ENCODE measurements around the gene TAPT1. TPM values are rescaled to one million over a fixed set of nuclear protein-coding genes. Genes with fewer than 3 reads are reported as not detected.

Gene TAPT1
- total RNA-seq, 1 experiment from 2014 or later, result 23.7 TPM

DNA sequence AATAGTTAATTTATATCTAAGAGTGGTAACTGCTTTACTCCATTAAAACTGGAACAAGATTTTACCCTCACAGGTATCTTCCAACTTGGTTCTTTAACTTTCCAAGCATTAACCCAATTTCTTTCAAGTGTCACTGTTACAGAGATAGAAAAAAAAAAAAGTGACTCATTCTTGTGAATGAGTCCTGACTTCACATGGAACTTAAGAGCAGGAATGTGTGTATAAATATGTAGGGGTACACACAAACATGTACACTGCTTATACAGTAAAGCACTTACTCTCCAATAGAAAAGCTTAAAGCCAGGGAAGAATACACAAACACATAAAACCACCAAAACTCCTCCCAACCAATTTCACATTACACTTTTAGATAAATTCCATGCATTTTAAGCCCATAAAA lies 38.8 kb downstream of the TAPT1 start:
- Histone ChIP-seq H3K27me3 (replicated peaks; ENCODE audit: control insufficient read depth, insufficient read depth, low read length) (no peaks in the 10 kb centered on the region), H3K4me3 (ENCODE audit: low read depth, low read length) (no peak overlapping the region), H3K36me3 (ENCODE audit: control insufficient read depth, insufficient read depth, low read length) (no peaks in the 10 kb centered on the region; the same call in 1 of the 2 replicates), H3K4me1 (no peaks in the 10 kb centered on the region), H3K9me3 (no peaks in the 10 kb centered on the region)
- BruUV-seq (replicated peaks), result no TSS peak
- ChIA-PET POLR2A (no interaction called here), CTCF (no interaction called here)
- TF ChIP-seq, protein P1, sequence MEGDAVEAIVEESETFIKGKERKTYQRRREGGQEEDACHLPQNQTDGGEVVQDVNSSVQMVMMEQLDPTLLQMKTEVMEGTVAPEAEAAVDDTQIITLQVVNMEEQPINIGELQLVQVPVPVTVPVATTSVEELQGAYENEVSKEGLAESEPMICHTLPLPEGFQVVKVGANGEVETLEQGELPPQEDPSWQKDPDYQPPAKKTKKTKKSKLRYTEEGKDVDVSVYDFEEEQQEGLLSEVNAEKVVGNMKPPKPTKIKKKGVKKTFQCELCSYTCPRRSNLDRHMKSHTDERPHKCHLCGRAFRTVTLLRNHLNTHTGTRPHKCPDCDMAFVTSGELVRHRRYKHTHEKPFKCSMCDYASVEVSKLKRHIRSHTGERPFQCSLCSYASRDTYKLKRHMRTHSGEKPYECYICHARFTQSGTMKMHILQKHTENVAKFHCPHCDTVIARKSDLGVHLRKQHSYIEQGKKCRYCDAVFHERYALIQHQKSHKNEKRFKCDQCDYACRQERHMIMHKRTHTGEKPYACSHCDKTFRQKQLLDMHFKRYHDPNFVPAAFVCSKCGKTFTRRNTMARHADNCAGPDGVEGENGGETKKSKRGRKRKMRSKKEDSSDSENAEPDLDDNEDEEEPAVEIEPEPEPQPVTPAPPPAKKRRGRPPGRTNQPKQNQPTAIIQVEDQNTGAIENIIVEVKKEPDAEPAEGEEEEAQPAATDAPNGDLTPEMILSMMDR (IDR thresholded peaks at IDR 0.05; ENCODE audit: insufficient read depth in 1 of 2, low read depth in 1 of 2, low read length in 1 of 2, severe bottlenecking in 1 of 2, unreplicated experiment in 1 of 2), result no peak
- Mint-ChIP-seq H3K27ac (ENCODE audit: unreplicated experiment) (no peak overlapping the region), H3K9me3 (ENCODE audit: unreplicated experiment) (no peaks in the 10 kb centered on the region), H3K27me3 (ENCODE audit: insufficient read depth, unreplicated experiment) (no peaks in the 10 kb centered on the region), H3K36me3 (ENCODE audit: insufficient read depth, unreplicated experiment) (peaks cover 11% of the 10 kb centered on the region), H3K4me3 (ENCODE audit: unreplicated experiment) (no peak overlapping the region), H3K4me1 (ENCODE audit: low read depth, unreplicated experiment) (no peaks in the 10 kb centered on the region)
- no peak for DNase-seq
- intact Hi-C loops (cut with micrococcal nuclease; ENCODE audit: unreplicated experiment), result no loop called here

DNA sequence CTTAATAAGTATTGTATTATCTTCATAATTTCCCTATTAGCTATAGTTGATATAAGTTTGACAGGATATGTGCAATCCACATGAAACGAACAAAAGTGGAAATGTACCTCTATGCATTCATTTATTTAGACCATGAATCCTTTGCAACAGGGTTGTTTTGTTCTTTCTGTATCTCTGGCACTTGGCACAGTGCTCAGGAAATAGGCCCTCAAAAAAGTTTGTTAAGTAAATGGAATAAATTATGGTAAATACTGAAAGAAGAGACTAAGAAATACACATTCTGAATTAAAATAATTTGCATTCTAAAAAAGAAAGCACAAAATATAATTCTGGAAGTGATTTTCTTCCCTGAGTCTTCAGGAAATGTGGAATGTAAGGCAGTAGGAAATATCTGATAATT lies 39.3 kb downstream of the TAPT1 start:
- no TSS peak for BruUV-seq (replicated peaks)
- intact Hi-C loops (cut with micrococcal nuclease; ENCODE audit: unreplicated experiment), result no loop called here
- H3K27me3 Mint-ChIP-seq (ENCODE audit: insufficient read depth, unreplicated experiment), result no peaks in the 10 kb centered on the region
- ChIA-PET CTCF (no interaction called here), POLR2A (no interaction called here)
- no peak overlapping the region for H3K4me3 Mint-ChIP-seq (ENCODE audit: unreplicated experiment)
- H3K36me3 ChIP-seq (ENCODE audit: control insufficient read depth, insufficient read depth, low read length), result no peaks in the 10 kb centered on the region; the same call in 1 of the 2 replicates
- H3K27ac Mint-ChIP-seq (ENCODE audit: unreplicated experiment), result no peak overlapping the region
- H3K4me1 Mint-ChIP-seq (ENCODE audit: low read depth, unreplicated experiment), result no peaks in the 10 kb centered on the region
- H3K36me3 Mint-ChIP-seq (ENCODE audit: insufficient read depth, unreplicated experiment), result peaks cover 11% of the 10 kb centered on the region
- H3K4me1 ChIP-seq, result no peaks in the 10 kb centered on the region
- TF ChIP-seq, protein P1 (IDR thresholded peaks at IDR 0.05; ENCODE audit: insufficient read depth in 1 of 2, low read depth in 1 of 2, low read length in 1 of 2, severe bottlenecking in 1 of 2, unreplicated experiment in 1 of 2), result no peak
- H3K9me3 ChIP-seq, result no peaks in the 10 kb centered on the region
- no peak for DNase-seq
- no peaks in the 10 kb centered on the region for H3K9me3 Mint-ChIP-seq (ENCODE audit: unreplicated experiment)
- no peaks in the 10 kb centered on the region for H3K27me3 ChIP-seq (replicated peaks; ENCODE audit: control insufficient read depth, insufficient read depth, low read length)
- H3K4me3 ChIP-seq (ENCODE audit: low read depth, low read length), result no peak overlapping the region

DNA sequence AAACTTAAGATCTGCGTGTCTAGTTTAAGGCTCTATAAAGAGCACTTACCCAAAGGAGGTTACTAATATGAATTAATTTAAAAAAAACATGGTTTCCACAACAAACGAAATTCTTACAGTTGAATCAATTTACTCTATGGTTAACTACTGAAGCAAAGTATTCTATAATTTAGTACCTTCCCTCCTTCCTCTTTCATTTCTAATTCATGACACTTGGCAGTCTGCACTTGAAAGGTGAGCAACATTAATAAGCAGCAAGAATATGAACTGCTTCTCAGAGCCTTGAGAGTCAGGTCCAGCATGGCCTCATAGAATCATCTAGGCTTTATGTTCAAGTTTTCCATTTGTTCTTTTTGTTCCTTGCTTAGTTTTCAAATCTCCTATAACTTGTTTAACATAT lies 42.7 kb downstream of the TAPT1 start:
- ChIA-PET CTCF (no interaction called here), POLR2A (no interaction called here)
- H3K4me1 Mint-ChIP-seq (ENCODE audit: low read depth, unreplicated experiment), result no peaks in the 10 kb centered on the region
- no peak for DNase-seq
- TF ChIP-seq, protein P1 (IDR thresholded peaks at IDR 0.05; ENCODE audit: insufficient read depth in 1 of 2, low read depth in 1 of 2, low read length in 1 of 2, severe bottlenecking in 1 of 2, unreplicated experiment in 1 of 2), result no peak
- H3K9me3 ChIP-seq, result no peaks in the 10 kb centered on the region
- no peaks in the 10 kb centered on the region for H3K4me1 ChIP-seq
- H3K27me3 ChIP-seq (replicated peaks; ENCODE audit: control insufficient read depth, insufficient read depth, low read length), result no peaks in the 10 kb centered on the region
- no peaks in the 10 kb centered on the region for H3K27me3 Mint-ChIP-seq (ENCODE audit: insufficient read depth, unreplicated experiment)
- no peak overlapping the region for H3K4me3 Mint-ChIP-seq (ENCODE audit: unreplicated experiment)
- intact Hi-C loops (cut with micrococcal nuclease; ENCODE audit: unreplicated experiment), result no loop called here
- no peak overlapping the region for H3K27ac Mint-ChIP-seq (ENCODE audit: unreplicated experiment)
- BruUV-seq (replicated peaks), result no TSS peak
- H3K4me3 ChIP-seq (ENCODE audit: low read depth, low read length), result no peak overlapping the region
- H3K9me3 Mint-ChIP-seq (ENCODE audit: unreplicated experiment), result no peaks in the 10 kb centered on the region
- no peaks in the 10 kb centered on the region for H3K36me3 ChIP-seq (ENCODE audit: control insufficient read depth, insufficient read depth, low read length)
- H3K36me3 Mint-ChIP-seq (ENCODE audit: insufficient read depth, unreplicated experiment), result no peaks in the 10 kb centered on the region
